NCI-H1048 (cell line): ENCODE data around the gene DPEP1.
"Not testable (repeated sequence)": the region's sequence is repeated elsewhere in the genome, so short reads cannot be mapped to it uniquely, and the experiment has no call there.

Experiments
- DNase-seq: peaks from one replicate; lab custom pipeline; 2025; lab: John Stamatoyannopoulos, UW

DPEP1 gene

GRCh38 chr16:89651584-89651983, 38.1 kb downstream of the DPEP1 start:
- DNase-seq: no peak

- DNase-seq: no peak
Observed at GRCh38 chr16:89653656-89654295, 40.3 kb downstream of the DPEP1 start.

DNA sequence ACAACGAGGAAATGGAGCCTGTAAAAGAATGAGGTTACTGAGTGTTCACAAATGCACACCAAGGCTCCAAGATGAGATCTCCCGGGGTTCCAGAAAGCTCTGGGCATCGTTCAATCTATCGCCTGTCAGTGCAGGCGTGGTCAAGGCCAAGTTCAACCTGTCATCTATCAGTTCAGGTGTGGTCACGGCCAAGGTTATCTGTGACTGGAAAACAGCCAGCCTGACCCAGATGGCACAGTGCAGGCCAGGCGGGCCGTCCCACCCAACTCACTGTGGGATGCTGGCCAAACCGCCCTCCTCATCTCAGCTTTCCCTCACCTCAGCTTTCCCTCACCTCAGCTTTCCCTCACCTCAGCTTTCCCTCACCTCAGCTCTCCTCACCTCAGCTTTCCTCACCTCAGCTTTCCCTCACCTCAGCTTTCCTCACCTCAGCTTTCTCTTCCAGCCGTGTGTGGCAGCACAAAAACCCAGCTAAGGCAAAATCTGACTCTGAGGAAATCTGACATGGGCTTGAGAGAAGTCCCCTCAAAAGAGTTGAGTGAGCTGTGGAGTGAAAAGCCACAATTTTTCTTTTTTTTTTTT, 41.7 kb downstream of the DPEP1 start:
- no peak for DNase-seq

DNA sequence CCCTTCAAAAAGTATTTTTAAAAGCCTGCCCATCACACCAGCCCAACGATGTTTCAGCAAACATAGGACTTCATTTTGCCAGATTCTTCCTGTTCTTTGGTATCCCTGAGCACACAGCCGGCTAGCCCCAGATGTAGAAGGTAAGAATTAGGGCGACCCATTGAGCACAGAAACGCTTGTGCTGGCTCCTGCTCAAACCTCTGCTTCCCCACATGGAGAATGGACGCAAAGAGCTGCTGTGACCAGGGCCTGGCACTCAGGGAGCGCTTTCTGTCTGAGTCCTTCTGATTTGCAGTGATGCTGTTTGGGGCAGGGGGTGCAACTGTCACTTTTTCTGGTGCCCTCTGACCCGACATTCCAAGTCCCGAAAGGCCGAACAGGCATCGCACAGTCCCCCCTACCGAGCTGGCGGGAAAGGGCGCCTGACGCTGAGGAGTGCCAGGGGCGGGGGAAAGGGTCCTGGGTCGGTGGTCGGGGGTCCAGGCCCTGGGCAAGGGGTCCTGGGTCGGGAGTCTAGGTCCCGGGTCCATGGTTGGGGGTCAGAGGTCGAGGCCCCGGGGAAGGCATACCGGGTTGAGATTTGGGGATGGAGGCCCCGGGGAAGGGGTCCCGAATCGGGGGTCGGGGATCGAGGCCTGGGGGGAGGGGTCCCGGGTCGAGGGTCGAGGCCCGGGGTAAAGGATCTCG, 43.1 kb downstream of the DPEP1 start:
- DNase-seq: no peak

DNA sequence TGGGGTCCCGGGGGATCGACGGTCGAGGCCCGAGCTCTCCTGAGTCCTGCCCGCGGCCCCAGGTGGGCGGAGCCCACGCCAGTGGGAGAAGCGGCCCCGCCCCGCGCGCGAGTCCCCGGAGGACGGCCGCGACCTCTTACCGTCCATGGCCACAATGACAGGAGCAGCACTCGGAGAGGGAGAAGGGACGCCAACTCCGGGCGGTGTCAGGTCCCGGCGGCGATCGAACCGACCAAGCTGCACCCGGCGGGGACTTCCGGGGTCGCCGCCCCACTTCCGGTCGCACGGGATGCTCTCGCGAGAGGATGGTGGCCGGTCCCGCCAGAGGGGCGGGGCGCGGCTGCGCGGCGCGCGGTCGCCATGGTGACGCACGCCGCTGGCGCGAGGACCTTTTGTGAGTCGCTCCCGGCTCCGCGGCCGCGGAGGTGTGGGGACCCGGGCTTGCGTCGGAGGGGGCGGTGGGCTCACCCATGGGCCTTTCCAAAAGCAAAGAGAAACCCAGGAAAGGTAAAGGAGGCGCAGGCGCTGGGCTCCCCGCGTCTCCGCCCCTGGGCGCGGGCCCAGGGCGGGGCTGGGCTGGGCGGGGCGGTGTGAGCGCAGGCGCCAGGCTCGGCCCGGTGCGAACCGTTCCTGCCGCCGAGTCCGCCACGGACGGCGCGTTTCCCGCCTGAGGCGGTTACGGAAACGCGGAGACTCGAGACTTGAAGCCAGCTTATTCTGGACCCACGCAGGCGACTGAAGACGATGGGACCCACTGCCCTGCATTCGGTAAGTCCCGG, 44.2 kb downstream of the DPEP1 start, which contains the start of the genes CHMP1A and SPATA33:
Gene CHMP1A, minus strand, starts transcription at position 267 of the 779 bp plus-strand sequence. Its CDS starts 120 bp downstream, at position 147.
Gene SPATA33, plus strand, starts transcription at position 395 of the 779 bp plus-strand sequence. Its CDS starts 76 bp downstream, at position 471.
- peak; percentile 74 for DNase-seq

- DNase-seq: no peak
Observed at GRCh38 chr16:89658221-89658879, 44.9 kb downstream of the DPEP1 start.

DNA sequence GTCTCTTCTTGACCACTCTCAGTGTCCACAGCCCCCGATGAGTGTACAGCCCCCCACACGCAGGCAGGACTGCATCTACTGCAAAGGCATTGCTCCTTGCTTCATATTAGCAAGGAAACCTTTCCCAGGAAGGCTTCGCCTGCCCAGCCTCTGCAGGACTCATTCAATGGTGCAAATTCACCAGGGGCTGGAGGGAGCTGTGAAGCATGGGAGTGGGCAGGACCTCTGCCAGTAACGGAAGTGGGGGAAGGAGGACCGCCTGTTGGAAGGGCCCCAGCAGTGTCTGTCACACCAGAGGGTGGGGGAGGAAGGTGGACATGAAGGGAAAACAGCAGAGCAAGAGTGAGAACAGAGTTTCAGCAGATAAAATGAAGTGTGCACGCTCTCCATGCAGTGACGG, 46.7 kb downstream of the DPEP1 start:
- DNase-seq: no peak

- DNase-seq: no peak
Observed at GRCh38 chr16:89661215-89661614, 47.8 kb downstream of the DPEP1 start.

GRCh38 chr16:89664238-89664637, 50.8 kb downstream of the DPEP1 start:
- not testable (repeated sequence) for DNase-seq

GRCh38 chr16:89667000-89667399, 53.6 kb downstream of the DPEP1 start:
- DNase-seq: not testable (repeated sequence)

- no peak for DNase-seq
Observed at GRCh38 chr16:89667633-89668032, 54.2 kb downstream of the DPEP1 start.

DNA sequence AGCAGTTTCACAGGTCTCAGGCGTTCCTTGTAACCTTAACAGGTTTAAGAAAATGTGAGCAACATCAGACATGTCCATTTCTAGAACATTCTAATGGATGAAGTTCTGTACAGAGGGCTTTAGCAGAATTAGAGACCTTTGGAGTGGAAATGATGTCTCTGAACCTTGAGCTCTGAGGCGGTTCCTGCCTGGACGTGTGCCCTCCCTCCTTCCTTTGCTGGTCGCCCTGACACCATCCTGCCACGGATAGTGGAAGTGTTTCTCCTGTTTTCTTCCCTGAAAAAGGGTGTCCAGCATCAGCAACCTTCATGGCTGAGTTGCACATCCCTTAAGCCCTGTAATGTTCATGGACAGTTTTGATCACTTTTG, 55.3 kb downstream of the DPEP1 start:
- DNase-seq: no peak

DNA sequence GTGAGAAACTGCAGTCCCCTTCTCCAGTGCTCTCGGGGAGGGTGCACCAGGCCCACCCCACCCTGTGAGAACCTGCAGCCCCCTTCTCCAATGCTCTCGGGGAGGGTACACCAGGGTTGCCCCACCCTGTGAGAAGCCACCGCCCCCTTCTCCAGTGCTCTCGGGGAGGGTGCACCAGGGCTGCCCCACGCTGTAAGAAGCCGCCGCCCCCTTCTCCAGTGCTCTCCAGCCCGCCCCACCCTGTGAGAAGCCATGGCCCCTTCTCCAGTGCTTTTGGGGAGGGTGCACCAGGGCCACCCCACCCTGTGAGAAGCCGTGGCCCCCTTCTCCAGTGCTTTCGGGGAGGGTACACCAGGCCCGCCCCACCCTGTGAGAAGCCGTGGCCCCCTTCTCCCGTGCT, 56.3 kb downstream of the DPEP1 start:
- no peak for DNase-seq

GRCh38 chr16:89670496-89671431, 57.3 kb downstream of the DPEP1 start:
- no peak for DNase-seq

DNA sequence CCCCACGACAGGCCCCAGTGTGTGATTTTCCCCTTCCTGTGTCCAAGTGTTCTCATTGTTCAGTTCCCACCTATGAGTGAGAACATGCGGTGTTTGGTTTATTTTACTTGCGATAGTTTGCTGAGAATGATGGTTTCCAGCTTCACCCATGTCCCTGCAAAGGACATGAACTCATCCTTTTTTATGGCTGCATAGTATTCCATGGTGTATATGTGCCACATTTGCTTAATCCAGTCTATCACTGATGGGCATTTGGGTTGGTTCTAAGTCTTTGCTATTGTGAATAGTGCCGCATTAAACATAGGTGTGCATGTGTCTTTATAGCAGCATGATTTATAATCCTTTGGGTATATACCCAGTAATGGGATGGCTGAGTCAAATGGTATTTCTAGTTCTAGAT, 58.1 kb downstream of the DPEP1 start:
- DNase-seq: not testable (repeated sequence)

DNA sequence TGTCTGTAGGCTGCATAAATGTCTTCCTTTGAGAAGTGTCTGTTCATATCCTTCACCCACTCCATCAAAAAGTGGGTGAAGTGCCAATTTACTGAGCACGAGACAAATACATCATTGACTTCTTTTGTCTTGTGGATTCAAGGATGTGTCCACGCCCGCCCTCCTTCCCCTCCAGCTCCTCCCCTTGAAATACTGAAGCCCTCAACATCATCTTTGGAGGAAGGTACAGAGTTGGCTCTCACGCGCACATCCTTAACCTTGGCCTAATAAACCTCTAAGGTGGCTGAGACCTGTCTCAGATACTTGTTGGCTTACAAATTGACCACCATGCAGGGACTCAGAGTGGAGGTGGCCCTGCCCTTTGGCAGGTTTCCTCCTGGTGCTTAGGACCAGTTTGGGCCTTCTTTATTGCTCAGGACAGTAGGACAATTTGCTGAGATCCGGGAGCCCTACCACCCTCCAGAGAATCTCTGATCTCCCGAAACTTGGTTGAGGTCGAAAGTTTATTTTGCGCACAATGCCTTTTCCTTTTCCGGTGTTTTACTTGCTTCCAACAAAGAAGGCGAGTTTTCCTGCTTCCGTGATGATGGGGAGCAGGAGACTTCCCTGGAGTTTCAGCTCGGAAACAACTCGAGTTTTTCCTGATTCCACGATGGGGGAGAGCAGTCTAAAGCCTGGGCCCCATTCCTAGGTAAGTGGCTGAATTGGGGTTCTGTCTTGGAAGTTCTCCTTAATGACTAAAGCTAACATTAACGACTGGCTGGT, 58.9 kb downstream of the DPEP1 start:
- DNase-seq: no peak

DNA sequence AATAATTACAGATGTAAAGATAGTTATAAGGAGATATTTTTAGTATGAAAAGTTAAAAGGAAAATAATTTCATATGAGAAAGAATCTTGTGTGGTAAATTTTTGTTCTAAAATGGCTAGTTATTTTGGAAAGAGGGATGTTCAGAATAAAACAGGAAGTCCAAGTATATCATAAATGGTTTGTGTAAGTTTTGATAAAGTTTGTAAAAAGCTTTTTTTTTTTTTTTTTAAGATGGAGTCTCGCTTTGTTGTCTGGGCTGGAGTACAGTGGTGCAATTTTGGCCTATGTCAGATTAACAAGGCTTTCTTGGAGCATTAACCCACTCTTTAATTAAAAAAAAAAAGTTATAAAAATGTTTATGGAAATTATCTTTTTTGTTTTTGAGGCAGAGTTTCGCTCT, 64.8 kb downstream of the DPEP1 start:
- no peak for DNase-seq

DNA sequence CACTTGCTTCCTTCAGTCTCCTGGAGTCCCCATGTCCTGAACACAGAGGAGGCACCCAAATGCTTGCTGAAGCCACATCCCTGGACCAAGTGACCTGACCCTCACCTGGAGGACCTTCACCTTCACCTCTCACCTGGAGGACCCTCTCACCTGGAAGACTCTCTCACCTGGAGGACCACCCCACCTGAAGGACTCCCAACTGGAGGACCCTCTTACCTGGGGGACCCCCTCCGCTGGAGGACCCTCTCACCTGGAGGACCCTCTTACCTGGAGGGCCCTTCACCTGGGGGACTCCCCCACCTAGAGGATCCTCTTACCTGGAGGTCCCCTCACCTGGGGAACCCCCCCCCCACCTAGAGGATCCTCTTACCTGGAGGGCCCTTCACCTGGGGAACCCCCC, 72.5 kb downstream of the DPEP1 start:
- DNase-seq: no peak

DNA sequence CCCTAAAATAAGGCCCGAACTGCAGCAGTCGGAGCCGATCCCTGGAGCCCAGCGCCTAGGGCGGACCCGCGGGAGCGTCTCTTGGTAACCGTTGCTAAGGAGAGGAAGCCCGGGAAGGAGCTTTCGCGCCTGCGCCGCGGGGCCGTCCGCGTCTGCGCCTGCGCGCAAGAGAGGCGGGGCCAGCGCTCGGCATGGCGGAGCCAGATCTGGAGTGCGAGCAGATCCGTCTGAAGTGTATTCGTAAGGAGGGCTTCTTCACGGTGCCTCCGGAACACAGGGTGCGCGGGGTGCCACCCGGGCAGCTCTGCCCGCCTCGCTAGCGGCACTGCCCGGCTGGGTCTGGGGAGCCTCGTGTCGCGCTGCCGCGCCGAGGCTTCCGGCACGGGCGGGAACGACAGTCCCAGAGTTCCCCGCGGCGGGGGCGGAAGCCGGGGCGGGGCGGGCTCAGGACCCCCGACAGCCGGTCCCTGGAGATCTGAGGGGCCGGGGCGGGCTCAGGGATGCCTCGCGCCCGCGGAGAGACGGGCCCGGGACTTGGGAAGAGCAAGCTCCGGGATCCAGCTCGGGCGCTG, 73.2 kb downstream of the DPEP1 start, which contains the start of gene CDK10:
Gene CDK10, plus strand, starts transcription at position 170 of the 572 bp plus-strand sequence. Its CDS starts 22 bp downstream, at position 192.
- peak; percentile 51 for DNase-seq
